ENCODE data around the gene MED10. TPM values are rescaled to one million over a fixed set of nuclear protein-coding genes. Genes with fewer than 3 reads are reported as not detected.

The MED10 gene, protein sequence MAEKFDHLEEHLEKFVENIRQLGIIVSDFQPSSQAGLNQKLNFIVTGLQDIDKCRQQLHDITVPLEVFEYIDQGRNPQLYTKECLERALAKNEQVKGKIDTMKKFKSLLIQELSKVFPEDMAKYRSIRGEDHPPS
- total RNA-seq (10 to 100 TPM; 70.0 to 77.2 TPM), polyA plus RNA-seq (100 to 1,000 TPM; 101 to 108 (median 105) TPM), total RNA-seq (24.9 to 32.9 (median 28.0) reads per million in 6 experiments)

DNA sequence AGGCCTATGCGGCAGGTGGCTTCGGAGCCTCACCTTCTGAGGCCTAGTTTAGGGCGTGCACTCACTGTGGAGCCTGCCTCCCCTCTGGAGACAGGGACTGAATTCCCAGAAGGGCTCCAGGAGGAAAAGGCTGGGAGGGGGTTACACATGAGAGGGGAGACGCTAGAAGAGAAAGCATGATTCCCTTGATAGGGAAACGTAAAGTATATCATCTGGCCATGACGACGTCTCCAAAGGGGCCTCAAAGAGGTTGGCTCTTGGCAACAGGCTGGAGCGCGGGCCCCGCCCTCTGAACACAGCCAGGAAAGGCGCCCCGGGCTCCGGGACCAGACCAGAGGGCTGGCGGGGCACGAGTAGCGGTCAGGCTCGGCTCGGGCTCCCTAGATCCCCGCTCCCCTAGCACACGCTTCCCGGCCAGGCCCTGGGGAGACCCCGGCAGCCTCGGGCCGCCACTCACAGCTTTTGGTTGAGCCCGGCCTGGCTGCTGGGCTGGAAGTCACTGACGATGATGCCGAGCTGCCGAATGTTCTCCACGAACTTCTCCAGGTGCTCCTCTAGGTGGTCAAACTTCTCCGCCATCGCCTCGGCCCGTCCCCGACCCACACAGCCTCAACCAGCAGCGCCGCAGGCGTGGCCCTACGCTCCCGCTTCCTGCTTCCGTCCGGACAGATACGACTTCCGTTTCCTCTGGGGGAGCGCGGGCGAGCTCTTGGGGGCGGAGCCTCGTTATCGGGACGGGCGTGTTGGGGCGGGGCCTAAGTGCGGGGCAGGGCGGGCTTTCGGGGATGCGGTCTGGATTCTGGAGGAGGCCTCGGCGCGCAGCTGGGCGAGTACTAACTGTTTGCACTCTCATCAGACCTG lies at the start of gene MED10:
TSS of gene MED10 (minus strand) at position 643 of the 861 bp plus-strand sequence. CDS start at position 579, 64 bp downstream.
- ATAC-seq (peak; percentile 95 to 96), DNase-seq (peak; percentile 88 to 96 (median 92))
- peaks cover 8 to 45% (median 15%) of the 10 kb centered on the region in 3 donors for H3K36me3 Mint-ChIP-seq
- peaks cover 18 to 61% (median 55%) of the 10 kb centered on the region in 4 donors for H3K4me1 Mint-ChIP-seq
- H3K27ac Mint-ChIP-seq = peak within 1 kb of the TSS; percentile 95 to 99 (median 98)
- no peaks in the 10 kb centered on the region for H3K9me3 Mint-ChIP-seq
- peaks cover 0 to 2% (median 0%) of the 10 kb centered on the region in 5 donors for H3K27me3 Mint-ChIP-seq
- H3K4me3 Mint-ChIP-seq = peak within 1 kb of the TSS; percentile 97 to 100 (median 99)
- POLR2A ChIA-PET = interaction anchor here (0.6 to 1.3 kb wide), 8 partner anchors 10 to 956 kb away, joined by 3 to 16 read pairs (median 4); partner anchors contain the start of genes ICE1, NSUN2, SRD5A1 and TENT4A

DNA sequence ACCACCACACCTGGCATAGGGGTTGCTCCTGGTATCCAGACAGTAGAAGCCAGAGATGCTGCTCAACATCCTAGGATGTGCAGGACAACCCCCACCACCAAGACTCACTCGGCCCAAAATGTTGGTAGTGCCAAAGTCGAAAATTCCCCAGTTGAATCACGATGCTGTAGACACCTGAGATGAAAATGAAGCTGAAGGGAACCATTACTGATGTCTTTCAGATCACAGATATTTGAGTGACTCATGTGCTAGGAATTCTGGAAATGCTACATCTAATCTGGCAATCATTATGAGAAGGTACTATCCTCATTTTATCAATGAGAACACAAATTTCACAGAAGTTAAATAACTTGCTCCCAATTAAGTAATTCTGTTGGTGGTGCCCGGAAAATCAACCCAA lies 49.3 kb upstream of the MED10 start:
- Mint-ChIP-seq H3K27me3 (peaks cover 4 to 30% (median 11%) of the 10 kb centered on the region in 5 donors), H3K36me3 (no peaks in the 10 kb centered on the region), H3K27ac (no peak overlapping the region), H3K9me3 (no peaks in the 10 kb centered on the region), H3K4me1 (no peaks in the 10 kb centered on the region), H3K4me3 (no peak overlapping the region)
- DNase-seq (no peak), ATAC-seq (no peak)
- POLR2A ChIA-PET = no interaction called here

DNA sequence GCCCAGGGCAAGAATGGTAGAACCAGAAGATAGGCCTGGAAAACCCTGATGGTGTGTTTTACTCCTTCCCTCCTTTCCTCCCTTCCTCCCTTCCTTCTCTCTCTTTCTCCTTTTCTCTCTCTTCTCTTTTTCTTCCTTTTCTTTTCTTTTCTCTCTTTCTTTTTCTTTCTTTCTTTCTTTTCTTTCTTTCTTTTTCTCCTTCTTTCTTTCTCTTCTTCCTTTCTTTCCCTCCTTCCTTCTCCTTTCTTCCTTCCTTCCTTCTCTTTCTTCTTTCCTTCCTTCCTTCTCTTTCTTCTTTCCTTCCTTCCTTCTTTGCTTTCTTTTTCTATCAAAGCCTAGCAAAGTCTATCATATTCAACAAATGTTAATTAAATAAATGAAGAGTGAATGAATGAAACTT lies 46.4 kb upstream of the MED10 start:
- DNase-seq (no peak), ATAC-seq (no peak)
- Mint-ChIP-seq H3K4me3 (no peak overlapping the region), H3K36me3 (no peaks in the 10 kb centered on the region), H3K4me1 (no peaks in the 10 kb centered on the region), H3K27ac (no peak overlapping the region), H3K27me3 (peaks cover 10 to 34% (median 26%) of the 10 kb centered on the region in 5 donors), H3K9me3 (no peaks in the 10 kb centered on the region)
- POLR2A ChIA-PET = no interaction called here

DNA sequence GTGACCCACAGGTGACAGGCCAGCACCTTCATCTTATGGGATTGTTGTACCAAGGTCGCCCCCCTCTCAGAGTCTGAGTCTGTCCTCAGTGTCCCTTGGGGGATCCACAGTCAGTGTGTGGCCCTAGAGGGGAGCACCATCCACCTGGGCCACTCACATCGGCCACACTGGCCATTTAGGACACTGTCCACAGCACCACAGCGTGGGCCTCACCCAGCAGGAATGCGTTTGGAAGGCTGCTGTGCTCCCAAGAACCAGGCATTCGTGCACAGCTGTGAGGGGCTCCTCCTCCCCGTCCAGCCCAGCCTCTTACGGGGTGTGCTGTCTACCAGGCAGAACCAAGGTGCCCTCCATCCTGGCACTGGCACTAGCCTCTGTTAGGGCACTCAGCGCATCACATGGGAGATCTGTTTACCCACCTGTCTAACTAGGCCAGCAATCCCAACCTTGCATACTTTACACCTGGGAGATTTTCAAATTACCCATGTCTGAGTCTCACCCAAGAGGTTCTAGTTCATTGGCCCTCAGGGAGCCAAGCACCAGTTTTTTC lies 45.8 kb upstream of the MED10 start:
- Mint-ChIP-seq H3K36me3 (no peaks in the 10 kb centered on the region), H3K9me3 (no peaks in the 10 kb centered on the region), H3K27me3 (peaks cover 9 to 34% (median 25%) of the 10 kb centered on the region in 5 donors), H3K4me3 (no peak overlapping the region), H3K4me1 (no peaks in the 10 kb centered on the region), H3K27ac (peak overlapping the region in 1 of 10 donors; percentile 89)
- POLR2A ChIA-PET = no interaction called here
- ATAC-seq (no peak), DNase-seq (no peak)

DNA sequence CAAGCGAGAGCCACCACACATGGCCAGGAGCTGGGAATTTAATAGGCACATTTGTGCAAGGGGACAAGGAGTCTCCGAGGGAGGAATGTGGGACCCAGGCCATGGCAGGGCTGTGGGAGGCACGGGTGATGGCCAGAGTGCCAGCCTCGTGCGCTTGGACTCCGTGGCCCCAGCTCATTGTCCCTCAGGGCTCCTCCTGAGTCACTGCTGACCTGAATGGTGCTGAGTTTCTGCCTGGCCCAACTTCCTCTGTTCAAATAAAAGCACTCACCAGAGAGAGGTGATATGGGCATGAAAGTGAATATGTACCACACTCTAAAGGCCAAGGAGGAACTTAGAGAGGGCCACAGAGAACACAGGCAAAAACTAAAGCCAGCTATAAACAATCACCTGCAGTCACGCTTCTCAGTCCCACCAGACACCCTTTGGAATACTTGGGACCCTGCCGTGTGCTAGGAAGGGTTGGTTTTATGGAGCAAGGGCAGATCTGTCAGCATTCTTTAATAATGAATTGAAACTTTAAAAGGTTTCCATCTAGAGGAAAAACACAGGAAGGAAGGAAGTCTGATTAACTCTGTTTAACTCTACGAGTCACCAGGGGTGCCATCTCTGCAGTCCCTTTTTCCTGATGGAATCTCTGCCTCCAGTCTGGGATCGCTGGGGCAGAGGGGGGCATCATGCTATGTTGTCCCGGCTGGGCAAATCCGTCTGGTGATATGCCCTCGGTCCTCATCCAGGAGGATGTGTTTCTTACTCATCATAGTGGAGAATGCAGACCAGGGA lies 45.2 kb upstream of the MED10 start:
- no peak for DNase-seq
- H3K36me3 Mint-ChIP-seq = no peaks in the 10 kb centered on the region
- no peaks in the 10 kb centered on the region for H3K9me3 Mint-ChIP-seq
- H3K27me3 Mint-ChIP-seq = peaks cover 8 to 34% (median 22%) of the 10 kb centered on the region in 5 donors
- no peak overlapping the region for H3K27ac Mint-ChIP-seq
- no peak overlapping the region for H3K4me3 Mint-ChIP-seq
- no peak for ATAC-seq
- POLR2A ChIA-PET = no interaction called here
- no peaks in the 10 kb centered on the region for H3K4me1 Mint-ChIP-seq

DNA sequence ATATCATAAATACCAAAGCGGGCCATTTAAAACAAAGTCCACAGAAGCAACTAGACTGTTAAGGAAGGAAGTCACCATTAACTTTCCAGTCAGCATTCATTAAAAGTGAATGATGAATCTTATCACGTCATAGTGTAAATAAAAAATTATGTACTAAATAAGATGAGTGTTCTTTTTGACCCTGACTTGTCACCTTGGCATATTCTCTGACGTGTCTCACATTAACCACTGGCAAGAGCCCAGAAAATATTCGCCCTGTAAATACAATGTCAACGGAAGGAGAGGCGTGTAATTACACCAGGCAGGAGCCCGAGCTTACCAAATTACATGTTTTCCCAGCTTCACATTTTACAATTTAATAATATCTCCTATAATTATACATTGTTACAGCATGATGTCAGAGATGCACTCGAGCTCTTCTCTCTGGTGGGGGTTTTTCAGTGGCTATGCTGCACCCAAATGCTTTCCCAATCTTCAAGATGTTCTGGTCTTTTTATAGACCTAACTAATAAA lies 41.0 kb upstream of the MED10 start:
- Mint-ChIP-seq H3K4me3 (no peak overlapping the region), H3K27ac (no peak overlapping the region), H3K4me1 (no peaks in the 10 kb centered on the region), H3K27me3 (peaks cover 2 to 25% (median 16%) of the 10 kb centered on the region in 5 donors), H3K36me3 (no peaks in the 10 kb centered on the region), H3K9me3 (no peaks in the 10 kb centered on the region)
- no peak for ATAC-seq
- DNase-seq = no peak
- POLR2A ChIA-PET = no interaction called here

DNA sequence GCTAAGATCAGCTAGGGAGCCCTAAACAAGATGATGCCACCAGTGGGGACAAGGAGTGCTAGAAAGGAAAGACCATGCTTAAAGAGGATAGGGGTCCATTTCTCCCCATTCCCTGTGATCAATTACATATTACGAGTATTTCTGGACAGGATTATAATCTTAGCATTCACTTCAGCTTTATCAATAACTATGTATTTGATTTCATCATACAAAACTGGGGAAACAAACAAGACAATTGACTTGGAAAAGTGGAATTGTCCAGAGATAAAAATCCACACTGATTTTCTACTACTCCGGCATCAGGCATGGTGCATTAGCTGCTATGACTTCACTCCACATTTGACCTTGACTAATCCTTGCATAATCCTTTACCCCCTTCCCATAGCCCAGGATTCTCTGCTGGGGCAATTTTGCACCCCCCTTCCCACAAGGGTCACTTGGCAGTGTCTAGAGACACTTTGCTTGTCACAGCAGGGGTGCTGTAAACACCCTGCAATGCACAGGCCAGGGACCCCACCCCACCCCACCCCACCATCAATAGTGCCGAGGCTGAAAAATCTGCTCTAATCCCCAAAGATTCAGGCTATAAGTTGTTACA lies 40.4 kb upstream of the MED10 start:
- DNase-seq = no peak
- Mint-ChIP-seq H3K4me3 (no peak overlapping the region), H3K9me3 (no peaks in the 10 kb centered on the region), H3K36me3 (no peaks in the 10 kb centered on the region), H3K4me1 (no peaks in the 10 kb centered on the region), H3K27me3 (peaks cover 2 to 25% (median 16%) of the 10 kb centered on the region in 5 donors), H3K27ac (no peak overlapping the region)
- ATAC-seq = no peak
- POLR2A ChIA-PET = no interaction called here

DNA sequence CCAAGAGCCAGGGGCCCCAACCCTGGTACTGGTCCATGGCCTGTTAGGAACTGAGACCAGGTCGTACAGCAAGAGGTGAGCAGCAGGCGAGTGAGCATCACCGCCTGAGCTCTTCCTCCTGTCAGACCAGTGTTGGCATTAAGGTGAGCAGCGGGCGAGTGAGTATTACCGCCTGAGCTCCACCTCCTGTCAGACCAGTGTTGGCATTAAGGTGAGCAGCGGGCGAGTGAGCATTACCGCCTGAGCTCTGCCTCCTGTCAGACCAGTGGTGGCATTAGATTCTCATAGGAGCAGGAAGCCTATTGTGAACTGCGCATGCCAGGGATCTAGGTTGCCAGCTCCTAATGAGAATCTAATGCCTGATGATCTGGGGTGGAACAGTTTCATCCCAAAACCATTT lies 39.3 kb upstream of the MED10 start:
- H3K4me3 Mint-ChIP-seq = no peak overlapping the region
- no peaks in the 10 kb centered on the region for H3K9me3 Mint-ChIP-seq
- DNase-seq (no peak), ATAC-seq (no peak)
- POLR2A ChIA-PET = no interaction called here
- H3K27me3 Mint-ChIP-seq = peaks cover 2 to 25% (median 14%) of the 10 kb centered on the region in 5 donors
- no peaks in the 10 kb centered on the region for H3K4me1 Mint-ChIP-seq
- H3K27ac Mint-ChIP-seq = no peak overlapping the region
- no peaks in the 10 kb centered on the region for H3K36me3 Mint-ChIP-seq

- Mint-ChIP-seq H3K27me3 (peaks cover 3 to 16% (median 11%) of the 10 kb centered on the region in 5 donors), H3K4me1 (no peaks in the 10 kb centered on the region), H3K36me3 (no peaks in the 10 kb centered on the region), H3K9me3 (no peaks in the 10 kb centered on the region), H3K27ac (no peak overlapping the region), H3K4me3 (no peak overlapping the region)
- DNase-seq = no peak
- no peak for ATAC-seq
- POLR2A ChIA-PET = no interaction called here
Observed at GRCh38 chr5:6412811-6413210, 34.5 kb upstream of the MED10 start.

GRCh38 chr5:6411141-6411540 lies 32.8 kb upstream of the MED10 start:
- Mint-ChIP-seq H3K9me3 (no peaks in the 10 kb centered on the region), H3K36me3 (no peaks in the 10 kb centered on the region), H3K27ac (no peak overlapping the region), H3K27me3 (peaks cover 6 to 29% (median 17%) of the 10 kb centered on the region in 5 donors), H3K4me3 (no peak overlapping the region), H3K4me1 (no peaks in the 10 kb centered on the region)
- ATAC-seq (no peak), DNase-seq (no peak)
- POLR2A ChIA-PET = no interaction called here

DNA sequence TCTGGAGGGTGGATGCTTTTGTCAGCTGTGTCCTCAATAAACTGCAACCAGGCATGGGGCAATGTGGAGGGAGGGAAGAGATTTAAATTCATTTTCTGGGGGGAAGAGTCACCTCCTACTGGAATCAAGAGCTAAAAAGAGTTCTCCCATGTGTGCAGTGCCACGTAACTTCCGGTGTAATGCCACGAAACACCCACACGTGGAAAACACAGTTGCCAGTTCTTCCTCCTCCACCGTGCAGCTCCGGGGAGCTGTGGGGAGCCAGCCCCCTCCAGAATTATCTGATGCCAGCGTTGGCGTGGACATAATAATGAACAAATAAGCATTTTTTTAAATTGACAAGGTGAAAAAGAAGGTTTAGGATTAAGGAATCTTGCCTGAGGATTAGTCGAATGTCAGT lies 32.1 kb upstream of the MED10 start:
- peaks cover 6 to 29% (median 17%) of the 10 kb centered on the region in 5 donors for H3K27me3 Mint-ChIP-seq
- no peak overlapping the region for H3K27ac Mint-ChIP-seq
- no peak overlapping the region for H3K4me3 Mint-ChIP-seq
- H3K36me3 Mint-ChIP-seq = no peaks in the 10 kb centered on the region
- DNase-seq (no peak), ATAC-seq (no peak)
- H3K4me1 Mint-ChIP-seq = no peaks in the 10 kb centered on the region
- POLR2A ChIA-PET = no interaction called here
- H3K9me3 Mint-ChIP-seq = no peaks in the 10 kb centered on the region

All from naive thymus-derived CD8-positive, alpha-beta T cell (primary cell).